Activated CD4-positive, alpha-beta T cell treated with anti-CD3 and anti-CD28 coated beads, Interleukin-2, amount 10 ng/mL, durations not matched to agents 7 days and 5 days (primary cell): Measurements from ENCODE around the gene MBD2. TPM values are rescaled to one million over a fixed set of nuclear protein-coding genes. Genes with fewer than 3 reads are reported as not detected.

Experiments
- CTCF ChIA-PET: fragments of 350-600 bp; sonication (Branson Sonifier 250); formaldehyde crosslinking; loops from one replicate; lab custom pipeline; 2021; ENCODE audit warnings: antibody characterized with exemption; lab: Charles Lee
- POLR2A ChIA-PET: fragments of 350-600 bp; sonication (Branson Sonifier 250); formaldehyde crosslinking; loops from one replicate; lab custom pipeline; 2021; ENCODE audit warnings: antibody characterized with exemption; lab: Charles Lee
- DNase-seq: peaks from one replicate; pipeline ENCODE4 v3.0.0-alpha.2; 2020
- H3K27ac Mint-ChIP-seq: one replicate; pipeline ENCODE4 v1.8.0; 2021; ENCODE audit warnings: mild to moderate bottlenecking, moderate library complexity, mixed read lengths
- H3K27me3 Mint-ChIP-seq: one replicate; pipeline ENCODE4 v1.8.0; 2021; ENCODE audit warnings: mixed read lengths
- H3K36me3 Mint-ChIP-seq: one replicate; pipeline ENCODE4 v1.8.0; 2021; ENCODE audit warnings: low read depth, mixed read lengths
- H3K4me1 Mint-ChIP-seq: one replicate; pipeline ENCODE4 v1.8.0; 2021; ENCODE audit warnings: mixed read lengths
- H3K4me3 Mint-ChIP-seq: one replicate; pipeline ENCODE4 v1.8.0; 2021; ENCODE audit warnings: mild to moderate bottlenecking, moderate library complexity, mixed read lengths
- H3K9me3 Mint-ChIP-seq: one replicate; pipeline ENCODE4 v1.8.0; 2021; ENCODE audit warnings: mixed read lengths
- total RNA-seq, 2 experiments: library from RNA; stranded (reverse); gene quantifications; one replicate each; pipeline ENCODE4 v1.2.3, GENCODE V29; 2021

The MBD2 gene
- total RNA-seq, 2 experiments from 2014 or later = 103 to 105 TPM

DNA sequence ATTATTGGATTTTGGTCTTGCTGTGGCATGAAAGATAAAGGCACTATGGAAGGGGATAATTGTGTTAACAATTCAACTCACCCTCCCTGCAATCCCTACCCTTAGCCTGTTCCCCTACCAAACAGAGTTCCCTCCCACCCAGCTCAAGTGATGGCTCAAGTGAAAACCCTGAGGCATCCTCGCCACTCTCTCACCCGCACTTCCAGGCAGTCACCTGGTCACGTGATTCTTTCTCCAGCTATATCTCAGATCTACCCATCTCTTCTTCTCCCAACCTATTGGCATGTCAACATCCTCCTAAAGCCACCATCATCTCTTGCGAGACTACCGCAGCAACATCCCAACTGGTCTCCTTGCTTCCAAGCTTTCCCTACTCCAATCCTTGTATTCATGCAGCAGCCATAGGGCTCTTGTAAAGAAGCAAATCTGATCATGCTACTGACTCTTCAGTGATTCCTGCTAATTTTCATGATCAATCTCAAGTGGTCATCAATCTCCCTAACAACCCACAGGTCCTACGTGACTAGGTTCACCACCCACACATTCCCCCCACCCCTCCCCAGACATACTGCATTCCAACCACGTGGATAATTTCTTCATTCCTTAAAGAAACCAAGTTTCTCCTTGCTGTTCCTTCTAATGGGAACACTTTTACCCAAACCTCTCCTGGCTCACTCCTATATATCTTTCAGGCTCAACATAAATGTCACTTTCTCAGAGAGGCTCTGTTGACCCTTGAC, 66.7 kb downstream of the MBD2 start:
- CTCF ChIA-PET = no interaction called here
- DNase-seq = no peak
- peaks cover 70% of the 10 kb centered on the region for H3K36me3 Mint-ChIP-seq
- H3K27ac Mint-ChIP-seq = no peak overlapping the region
- H3K9me3 Mint-ChIP-seq = no peaks in the 10 kb centered on the region
- no peaks in the 10 kb centered on the region for H3K27me3 Mint-ChIP-seq
- no peaks in the 10 kb centered on the region for H3K4me1 Mint-ChIP-seq
- no peak overlapping the region for H3K4me3 Mint-ChIP-seq
- POLR2A ChIA-PET = no interaction called here

DNA sequence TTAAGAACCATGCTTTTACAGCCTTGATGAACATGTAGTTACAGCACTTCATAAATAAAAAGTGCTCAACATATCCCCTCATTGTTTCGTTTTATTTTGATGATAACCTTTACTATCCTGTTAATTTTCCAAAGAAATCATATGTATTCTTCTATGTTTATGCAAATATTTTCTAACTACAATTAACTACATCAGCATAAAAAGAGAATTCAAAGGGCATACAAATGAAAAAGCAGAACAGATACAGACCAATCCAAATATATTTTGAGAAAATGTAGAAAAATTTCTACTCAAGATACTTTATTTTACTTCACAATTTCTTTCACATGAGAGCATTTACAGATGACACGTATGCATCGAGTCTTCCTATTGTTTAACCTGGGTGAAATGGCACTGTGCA, 69.1 kb downstream of the MBD2 start:
- Mint-ChIP-seq H3K27ac (no peak overlapping the region), H3K4me1 (peaks cover 11% of the 10 kb centered on the region), H3K36me3 (peaks cover 70% of the 10 kb centered on the region), H3K27me3 (no peaks in the 10 kb centered on the region), H3K4me3 (no peak overlapping the region), H3K9me3 (no peaks in the 10 kb centered on the region)
- DNase-seq = no peak
- ChIA-PET POLR2A (no interaction called here), CTCF (no interaction called here)

DNA sequence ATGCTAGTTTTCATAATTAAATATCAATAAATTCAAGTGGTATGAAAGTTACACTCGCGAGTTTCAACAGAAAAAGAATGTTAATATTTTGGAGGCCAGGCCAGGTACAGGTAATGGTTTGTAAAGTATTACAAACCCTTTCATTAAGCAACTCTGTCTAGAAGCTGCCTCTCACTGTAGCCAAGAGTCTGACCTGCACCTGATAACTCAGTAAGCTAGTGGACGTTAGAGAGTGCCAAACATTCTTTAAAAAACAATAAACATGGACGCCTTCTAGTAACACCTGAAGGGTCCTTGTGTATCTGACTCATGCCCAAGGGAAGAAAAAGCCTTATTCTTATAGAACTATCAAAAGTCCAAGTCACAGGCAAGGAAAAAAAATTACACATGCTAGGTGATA, 70.2 kb downstream of the MBD2 start:
- POLR2A ChIA-PET = no interaction called here

DNA sequence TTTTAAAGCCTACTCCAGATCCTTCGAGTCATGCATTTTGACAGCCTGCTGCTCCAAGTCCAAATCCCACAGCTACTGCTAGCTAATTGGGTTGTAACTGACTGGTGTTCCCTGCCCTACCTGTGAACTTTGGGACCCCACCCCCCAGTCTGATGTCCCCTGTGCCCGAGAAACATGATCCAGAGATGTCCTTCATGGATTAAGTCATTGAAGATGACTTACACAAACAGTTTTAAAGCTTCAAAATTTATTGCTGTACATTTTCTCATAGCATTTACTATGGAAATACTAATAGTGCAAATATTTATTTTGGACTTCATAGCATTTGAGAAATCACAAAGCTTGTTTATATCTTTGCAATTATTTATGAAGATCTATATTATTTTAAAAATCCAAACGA, 73.1 kb downstream of the MBD2 start:
- Mint-ChIP-seq H3K4me3 (no peak overlapping the region), H3K27ac (no peak overlapping the region), H3K9me3 (no peaks in the 10 kb centered on the region), H3K4me1 (peaks cover 39% of the 10 kb centered on the region), H3K27me3 (no peaks in the 10 kb centered on the region), H3K36me3 (peaks cover 49% of the 10 kb centered on the region)
- DNase-seq = no peak
- CTCF ChIA-PET = interaction anchor here (1.2 kb wide), 2 partner anchors 10 to 234 kb away, joined by 3 to 4 read pairs; no protein-coding TSS in a partner anchor
- POLR2A ChIA-PET = interaction anchor here (0.7 kb wide), 1 partner anchor 207 kb away, joined by 3 read pairs; the partner anchor contains the start of gene C18orf54

More for the DNA sequence above, 70.2 kb downstream of the MBD2 start:
- CTCF ChIA-PET = interaction anchor here (0.6 to 1.1 kb wide), 2 partner anchors 24 to 27 kb away, joined by 3 read pairs; no protein-coding TSS in a partner anchor
- Mint-ChIP-seq H3K36me3 (peaks cover 62% of the 10 kb centered on the region), H3K9me3 (no peaks in the 10 kb centered on the region), H3K4me1 (peaks cover 20% of the 10 kb centered on the region), H3K27me3 (no peaks in the 10 kb centered on the region), H3K27ac (no peak overlapping the region), H3K4me3 (no peak overlapping the region)
- no peak for DNase-seq

DNA sequence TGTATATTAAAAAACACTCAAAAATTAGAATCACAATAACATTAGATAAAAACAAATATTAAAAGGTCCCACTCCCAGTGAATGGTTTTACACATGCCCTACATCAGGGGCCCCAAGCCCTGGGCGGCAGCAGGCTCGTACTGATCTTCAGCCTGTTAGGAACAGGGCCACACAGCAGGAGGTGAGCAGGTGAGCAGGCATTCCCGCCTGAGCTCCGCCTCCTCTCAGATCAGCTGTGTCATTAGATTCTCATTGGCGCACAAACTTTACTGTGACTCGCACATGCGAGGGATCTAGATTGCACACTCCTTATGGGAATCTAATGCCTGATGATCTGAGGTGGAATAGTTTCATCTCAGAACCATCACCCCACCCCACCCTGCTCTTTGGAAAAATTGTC, 74.2 kb downstream of the MBD2 start:
- CTCF ChIA-PET = interaction anchor here (0.5 kb wide), 1 partner anchor 52 kb away, joined by 4 read pairs; no protein-coding TSS in a partner anchor
- Mint-ChIP-seq H3K4me3 (no peak overlapping the region), H3K4me1 (peaks cover 39% of the 10 kb centered on the region)

DNA sequence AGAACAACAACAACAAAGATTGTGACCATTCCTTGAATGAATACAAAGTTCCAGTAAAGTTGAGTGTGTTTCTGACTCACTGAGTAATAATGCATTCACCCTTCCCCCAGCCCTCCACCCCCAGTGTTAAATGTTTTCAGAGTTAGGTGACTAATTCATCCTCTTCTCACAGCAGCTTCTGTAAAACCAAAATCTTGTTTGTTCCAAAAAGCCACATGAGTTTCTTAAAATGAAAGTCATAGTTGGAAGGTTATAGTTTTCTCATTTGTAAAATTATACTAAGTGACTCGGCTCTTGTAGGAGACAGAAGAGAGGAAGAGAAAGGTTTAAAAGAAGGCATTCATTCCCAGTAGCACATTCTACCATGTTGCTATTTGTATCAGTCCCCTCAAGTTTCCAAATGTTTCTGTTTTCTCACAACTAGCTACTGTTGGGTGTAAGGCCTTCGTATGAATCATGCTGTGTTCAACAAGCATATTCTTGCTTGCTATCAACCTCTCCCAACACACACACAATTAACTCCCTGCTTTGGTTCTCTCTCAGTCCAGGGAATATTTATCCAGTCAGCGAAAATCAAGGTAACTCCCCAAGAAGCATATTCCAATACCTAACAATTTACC, 75.3 kb downstream of the MBD2 start:
- no peaks in the 10 kb centered on the region for H3K27me3 Mint-ChIP-seq
- H3K4me1 Mint-ChIP-seq = peaks cover 39% of the 10 kb centered on the region
- no peak overlapping the region for H3K4me3 Mint-ChIP-seq
- ChIA-PET POLR2A (no interaction called here), CTCF (interaction anchor here (0.9 to 1.0 kb wide), 2 partner anchors 10 to 13 kb away, joined by 3 read pairs; no protein-coding TSS in a partner anchor)
- peak; percentile 12 for DNase-seq
- H3K27ac Mint-ChIP-seq = peak overlapping the region; percentile 54
- peaks cover 37% of the 10 kb centered on the region for H3K36me3 Mint-ChIP-seq
- no peaks in the 10 kb centered on the region for H3K9me3 Mint-ChIP-seq

More for the DNA sequence above, 74.2 kb downstream of the MBD2 start:
- peaks cover 43% of the 10 kb centered on the region for H3K36me3 Mint-ChIP-seq
- no peak for DNase-seq
- no peaks in the 10 kb centered on the region for H3K9me3 Mint-ChIP-seq
- H3K27me3 Mint-ChIP-seq = no peaks in the 10 kb centered on the region
- H3K27ac Mint-ChIP-seq = no peak overlapping the region
- POLR2A ChIA-PET = no interaction called here

DNA sequence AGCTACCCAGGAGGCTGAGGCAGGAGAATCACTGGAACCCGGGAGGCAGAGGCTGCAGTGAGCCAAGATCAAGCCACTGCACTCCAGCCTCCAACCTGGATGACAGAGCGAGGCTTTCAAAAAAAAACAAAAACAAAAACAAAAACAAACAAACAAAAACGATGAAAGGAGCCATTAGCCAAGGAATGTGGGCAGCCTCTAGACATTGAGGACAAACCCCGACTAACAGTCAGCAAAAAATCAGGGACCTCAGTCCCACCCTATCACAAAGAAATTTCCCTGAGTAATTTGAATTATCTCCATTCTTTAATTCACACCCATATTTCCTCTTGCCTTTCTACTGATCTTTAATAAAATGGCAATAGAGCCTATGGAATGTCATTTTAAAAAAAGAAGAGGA, 75.8 kb downstream of the MBD2 start:
- ChIA-PET POLR2A (no interaction called here), CTCF (interaction anchor here (0.9 to 1.0 kb wide), 2 partner anchors 9 to 13 kb away, joined by 3 read pairs; no protein-coding TSS in a partner anchor)
- peaks cover 39% of the 10 kb centered on the region for H3K4me1 Mint-ChIP-seq

DNA sequence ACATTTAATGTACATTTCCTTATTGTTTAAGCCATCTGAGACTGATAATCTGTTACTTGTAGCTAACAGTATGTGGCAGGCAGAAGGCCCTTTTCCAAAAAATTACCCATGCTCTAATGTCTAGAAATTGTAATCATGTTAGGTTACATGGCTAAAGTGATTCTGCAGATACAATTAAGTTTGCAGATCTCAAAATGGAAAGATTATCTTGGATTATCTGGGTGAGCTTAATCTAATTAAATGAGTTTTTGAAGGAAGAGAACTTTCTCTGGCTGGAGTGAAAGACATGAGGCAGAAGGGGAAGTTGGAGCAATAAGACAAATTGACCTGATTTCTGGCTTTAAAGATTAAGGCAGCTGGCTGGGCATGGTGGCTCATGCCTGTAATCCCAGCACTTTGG, 76.3 kb downstream of the MBD2 start:
- POLR2A ChIA-PET = interaction anchor here (1.2 kb wide), 1 partner anchor 210 kb away, joined by 4 read pairs; the partner anchor contains the start of genes C18orf54 and STARD6
- Mint-ChIP-seq H3K4me3 (no peak overlapping the region), H3K4me1 (peaks cover 39% of the 10 kb centered on the region), H3K27me3 (no peaks in the 10 kb centered on the region), H3K36me3 (peaks cover 31% of the 10 kb centered on the region), H3K27ac (no peak overlapping the region), H3K9me3 (peaks cover 2% of the 10 kb centered on the region)
- no peak for DNase-seq
- CTCF ChIA-PET = no interaction called here

More for the DNA sequence above, 75.8 kb downstream of the MBD2 start:
- peaks cover under 1% of the 10 kb centered on the region for H3K9me3 Mint-ChIP-seq
- peak overlapping the region; percentile 54 for H3K27ac Mint-ChIP-seq
- no peak overlapping the region for H3K4me3 Mint-ChIP-seq
- H3K27me3 Mint-ChIP-seq = no peaks in the 10 kb centered on the region
- no peak for DNase-seq
- peaks cover 33% of the 10 kb centered on the region for H3K36me3 Mint-ChIP-seq

DNA sequence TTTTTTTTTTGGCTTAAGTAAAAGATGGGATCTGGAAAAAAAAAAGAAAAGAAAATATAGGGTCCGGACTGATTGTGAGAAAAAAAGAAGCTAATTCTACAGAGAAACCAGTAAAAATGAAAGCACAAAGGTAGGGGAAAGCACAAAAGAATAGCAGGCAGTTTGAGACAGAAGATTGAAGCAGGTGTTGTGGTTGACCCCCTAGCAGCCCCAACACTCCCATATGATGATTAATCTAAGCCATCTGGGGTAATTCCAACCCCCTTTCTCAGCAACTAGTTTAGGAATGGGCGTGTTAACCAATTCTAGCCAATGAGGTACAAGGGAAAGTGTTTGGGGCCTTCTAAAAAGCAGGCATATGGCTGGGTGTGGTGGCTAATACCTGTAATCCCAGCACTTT, 77.0 kb downstream of the MBD2 start:
- CTCF ChIA-PET = no interaction called here
- Mint-ChIP-seq H3K27ac (no peak overlapping the region), H3K4me3 (no peak overlapping the region), H3K4me1 (peaks cover 39% of the 10 kb centered on the region), H3K27me3 (no peaks in the 10 kb centered on the region), H3K9me3 (peaks cover 5% of the 10 kb centered on the region), H3K36me3 (peaks cover 25% of the 10 kb centered on the region)
- DNase-seq = no peak
- POLR2A ChIA-PET = interaction anchor here (1.2 kb wide), 1 partner anchor 210 kb away, joined by 4 read pairs; the partner anchor contains the start of genes C18orf54 and STARD6

DNA sequence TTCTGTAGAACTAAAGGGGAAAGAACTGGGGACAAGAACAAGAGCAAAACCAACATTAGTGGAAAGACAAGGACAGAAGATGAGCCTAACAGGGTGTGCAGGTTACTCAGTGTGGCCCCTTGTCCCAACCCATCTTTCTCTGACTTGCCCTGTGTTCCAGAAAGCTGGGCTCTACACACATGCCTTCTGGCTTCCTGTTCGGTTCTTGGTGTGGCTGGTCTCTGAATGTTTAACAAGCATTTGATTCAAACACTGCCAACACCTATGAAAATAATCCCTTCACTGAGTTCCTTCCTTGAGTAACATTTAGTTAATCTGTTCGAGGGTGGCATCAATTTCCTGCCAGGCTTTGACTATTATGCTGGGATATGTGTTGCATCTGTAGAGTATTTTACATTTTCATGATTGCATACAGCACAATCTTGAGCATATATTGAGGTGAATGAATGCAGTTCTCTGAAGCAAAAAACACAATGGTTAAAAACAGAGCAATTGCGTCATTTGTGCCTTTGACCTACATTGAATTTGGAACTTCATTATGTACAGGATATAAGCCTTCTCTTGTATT, 83.3 kb downstream of the MBD2 start:
- peaks cover 18% of the 10 kb centered on the region for H3K36me3 Mint-ChIP-seq
- H3K4me1 Mint-ChIP-seq = no peaks in the 10 kb centered on the region
- H3K9me3 Mint-ChIP-seq = peaks cover 24% of the 10 kb centered on the region
- CTCF ChIA-PET = no interaction called here
- POLR2A ChIA-PET = no interaction called here
- no peaks in the 10 kb centered on the region for H3K27me3 Mint-ChIP-seq
- H3K27ac Mint-ChIP-seq = no peak overlapping the region
- DNase-seq = no peak
- H3K4me3 Mint-ChIP-seq = no peak overlapping the region

DNA sequence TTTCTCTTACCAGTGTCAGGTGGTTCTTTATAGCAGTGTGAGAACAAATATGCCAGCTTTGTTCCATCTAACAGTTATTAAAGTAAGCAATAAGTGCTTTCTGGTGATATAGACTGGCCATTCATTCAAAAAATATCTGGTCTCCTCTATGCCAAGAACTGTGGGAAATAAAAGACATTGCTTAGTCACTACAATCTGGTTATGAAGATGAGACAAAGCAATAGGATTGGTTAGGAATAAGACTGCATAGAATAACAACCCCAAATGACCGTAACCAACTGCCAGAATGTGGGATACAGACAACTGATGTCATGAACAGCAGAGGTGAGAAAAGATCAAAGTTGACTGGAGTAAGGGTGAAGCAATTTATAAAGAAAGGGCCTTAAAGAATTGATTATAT, 83.8 kb downstream of the MBD2 start:
- Mint-ChIP-seq H3K27me3 (no peaks in the 10 kb centered on the region), H3K9me3 (peaks cover 24% of the 10 kb centered on the region), H3K4me1 (no peaks in the 10 kb centered on the region), H3K4me3 (no peak overlapping the region), H3K36me3 (peaks cover 18% of the 10 kb centered on the region), H3K27ac (no peak overlapping the region)
- no peak for DNase-seq
- ChIA-PET CTCF (no interaction called here), POLR2A (no interaction called here)

DNA sequence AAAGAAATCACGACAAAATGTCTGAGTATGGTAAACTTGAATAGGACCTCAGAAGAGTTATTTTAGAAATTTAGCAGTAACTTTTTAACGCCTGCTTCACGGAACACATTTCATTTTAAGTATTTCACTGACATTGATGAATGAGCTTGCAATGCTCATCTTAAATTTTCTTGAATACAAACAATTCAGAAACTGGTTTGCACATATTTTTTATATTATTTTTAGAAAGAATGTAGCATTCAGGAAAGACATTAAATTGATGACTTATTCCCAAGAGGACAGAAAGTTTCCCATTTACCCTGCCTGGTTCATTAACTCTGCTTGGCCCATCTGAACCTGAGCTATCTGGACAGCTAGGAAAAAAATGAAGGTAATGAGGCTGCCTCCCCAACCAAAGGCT, 89.3 kb downstream of the MBD2 start:
- Mint-ChIP-seq H3K36me3 (peaks cover 9% of the 10 kb centered on the region), H3K9me3 (peaks cover 12% of the 10 kb centered on the region), H3K4me3 (no peak overlapping the region), H3K4me1 (peaks cover under 1% of the 10 kb centered on the region), H3K27ac (no peak overlapping the region), H3K27me3 (no peaks in the 10 kb centered on the region)
- DNase-seq = no peak
- ChIA-PET CTCF (no interaction called here), POLR2A (no interaction called here)

DNA sequence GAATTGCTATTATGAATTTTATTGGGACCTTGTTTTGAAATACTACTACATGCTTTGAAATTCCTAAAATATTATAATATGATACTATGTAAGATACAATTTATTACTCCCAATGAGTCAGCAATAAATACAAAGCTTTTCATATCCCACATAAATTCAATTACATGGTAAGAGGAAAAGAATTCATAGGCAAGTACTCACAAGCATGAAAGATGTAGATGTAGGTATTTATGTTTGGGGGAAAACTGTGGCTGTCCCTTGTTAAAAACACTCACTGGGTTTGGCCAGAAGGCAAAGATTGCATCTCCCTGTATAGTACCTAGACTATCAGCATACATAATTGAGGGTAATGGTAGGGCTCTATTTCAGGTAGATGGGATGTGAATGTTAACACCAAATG, 90.4 kb downstream of the MBD2 start:
- CTCF ChIA-PET = no interaction called here
- H3K36me3 Mint-ChIP-seq = peaks cover 4% of the 10 kb centered on the region
- no peak overlapping the region for H3K4me3 Mint-ChIP-seq
- DNase-seq = no peak
- H3K9me3 Mint-ChIP-seq = peaks cover 9% of the 10 kb centered on the region
- no peak overlapping the region for H3K27ac Mint-ChIP-seq
- POLR2A ChIA-PET = no interaction called here
- peaks cover 12% of the 10 kb centered on the region for H3K4me1 Mint-ChIP-seq
- no peaks in the 10 kb centered on the region for H3K27me3 Mint-ChIP-seq
